GM21825 (cell line): ENCODE measurements around the gene MAN1B1.

ENCODE experiments used
- ATAC-seq: cut with Tn5 transposase; IDR thresholded peaks from one replicate; pipeline ENCODE4 v1.9.1; 2021; ENCODE audit warnings: mild to moderate bottlenecking, moderate library complexity; ENCODE audit not compliant: unreplicated experiment

The MAN1B1 gene

GRCh38 chr9:137141976-137142936 is 55.5 kb downstream of the MAN1B1 start:
- ATAC-seq = no peak

- ATAC-seq = no peak
Observed at GRCh38 chr9:137143459-137143858, 56.7 kb downstream of the MAN1B1 start.

GRCh38 chr9:137145731-137146526 is 59.1 kb downstream of the MAN1B1 start:
- no peak for ATAC-seq

- no peak for ATAC-seq
Observed at GRCh38 chr9:137146527-137146918, 59.7 kb downstream of the MAN1B1 start.

GRCh38 chr9:137147091-137147792 is 60.5 kb downstream of the MAN1B1 start:
- no peak for ATAC-seq

- ATAC-seq = no peak
Observed at GRCh38 chr9:137147793-137148160, 61.0 kb downstream of the MAN1B1 start.

GRCh38 chr9:137148242-137148641 is 61.5 kb downstream of the MAN1B1 start:
- ATAC-seq = no peak

- ATAC-seq = no peak
Observed at GRCh38 chr9:137148661-137149060, 61.9 kb downstream of the MAN1B1 start.

- ATAC-seq = no peak
Observed at GRCh38 chr9:137149363-137149762, 62.6 kb downstream of the MAN1B1 start.

GRCh38 chr9:137149942-137150616 is 63.3 kb downstream of the MAN1B1 start:
- ATAC-seq = peak; percentile 16

- peak; percentile 35 for ATAC-seq
Observed at GRCh38 chr9:137150617-137151457, 64.1 kb downstream of the MAN1B1 start.

- no peak for ATAC-seq
Observed at GRCh38 chr9:137152844-137153405, 66.1 kb downstream of the MAN1B1 start.

- no peak for ATAC-seq
Observed at GRCh38 chr9:137156567-137157375, 70.0 kb downstream of the MAN1B1 start.

- ATAC-seq = no peak
Observed at GRCh38 chr9:137157618-137158415, 71.0 kb downstream of the MAN1B1 start.

- no peak for ATAC-seq
Observed at GRCh38 chr9:137158625-137159024, 71.8 kb downstream of the MAN1B1 start.
